WI38 (cell line): ENCODE measurements around the gene CBLC.

Source experiments
- H3K4me3 ChIP-seq: 2 replicates; pipeline ENCODE4 v1.5.1; 2011; ENCODE audit warnings: low read depth, mild to moderate bottlenecking, control low read depth, low read length
- CTCF ChIP-seq: IDR thresholded peaks from 2 replicates; pipeline ENCODE4 v1.5.1; 2012; ENCODE audit warnings: low read depth, mild to moderate bottlenecking, control low read depth, low read length

The CBLC gene

GRCh38 chr19:44735011-44735410 lies 42.7 kb upstream of the CBLC start:
- TF ChIP-seq CTCF: no peak
- no peak overlapping the region for H3K4me3 ChIP-seq

- H3K4me3 ChIP-seq: no peak overlapping the region
- TF ChIP-seq CTCF: no peak
Measured at GRCh38 chr19:44737238-44738071, 40.2 kb upstream of the CBLC start.

- TF ChIP-seq CTCF: no peak
- H3K4me3 ChIP-seq: no peak overlapping the region
Measured at GRCh38 chr19:44738136-44738535, 39.6 kb upstream of the CBLC start.

- TF ChIP-seq CTCF: no peak
- H3K4me3 ChIP-seq: no peak overlapping the region
Measured at GRCh38 chr19:44738603-44739558, 38.8 kb upstream of the CBLC start.

- TF ChIP-seq CTCF: 0 out of 2 replicates have a peak, but pooled peaks have one; percentile 12
Measured at GRCh38 chr19:44740351-44740824, 37.3 kb upstream of the CBLC start.

GRCh38 chr19:44741258-44741731 lies 36.4 kb upstream of the CBLC start:
- no peak overlapping the region for H3K4me3 ChIP-seq
- no peak for TF ChIP-seq CTCF

More at GRCh38 chr19:44740351-44740824, 37.3 kb upstream of the CBLC start:
- H3K4me3 ChIP-seq: no peak overlapping the region
